GM18498 (cell line): Measurements from ENCODE around the gene NKAIN2.

Experiments used
- ATAC-seq: cut with Tn5 transposase; IDR thresholded peaks from one replicate; pipeline ENCODE4 v1.9.1; 2021; ENCODE audit warnings: mild to moderate bottlenecking, moderate library complexity; ENCODE audit not compliant: unreplicated experiment

Gene NKAIN2

DNA sequence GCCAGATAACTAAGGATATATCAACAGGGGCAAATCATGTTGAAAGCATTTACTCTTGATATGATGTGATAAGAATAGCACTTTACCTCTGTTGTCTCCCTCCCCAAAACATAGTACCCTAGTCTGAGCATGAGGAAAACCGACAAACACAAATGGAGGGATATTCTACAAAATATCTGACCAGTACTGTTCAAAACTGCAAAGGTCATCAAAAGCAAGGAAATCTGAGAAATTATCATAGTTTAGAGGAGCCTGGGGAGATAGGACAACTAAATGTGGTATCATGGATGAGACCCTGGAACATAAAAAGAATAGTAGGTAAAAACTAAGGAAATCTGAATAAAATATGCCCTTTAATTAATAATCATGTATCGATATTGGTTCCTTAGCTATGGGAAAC is 675.2 kb downstream of the NKAIN2 start:
- no peak for ATAC-seq

DNA sequence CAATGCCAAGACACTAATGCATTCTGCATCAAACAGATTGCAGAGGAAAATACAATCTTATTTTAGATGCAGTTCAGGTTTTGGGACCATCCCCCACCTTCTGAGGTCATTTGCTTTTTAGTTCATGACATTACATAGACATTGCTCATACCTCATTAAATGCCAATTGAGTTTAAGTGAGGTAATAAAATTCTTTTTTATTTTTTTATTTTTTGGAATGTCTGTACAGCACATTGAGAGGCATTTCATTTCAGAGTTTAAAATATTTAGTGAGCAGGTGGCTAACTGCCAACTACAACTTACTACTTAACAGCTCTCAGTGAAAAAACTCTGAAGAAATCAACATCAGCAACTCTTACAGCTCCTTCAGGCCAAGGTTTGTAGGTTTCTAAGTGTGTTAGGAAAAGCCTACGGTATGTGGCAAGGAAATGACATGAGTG is 676.3 kb downstream of the NKAIN2 start:
- ATAC-seq: no peak

DNA sequence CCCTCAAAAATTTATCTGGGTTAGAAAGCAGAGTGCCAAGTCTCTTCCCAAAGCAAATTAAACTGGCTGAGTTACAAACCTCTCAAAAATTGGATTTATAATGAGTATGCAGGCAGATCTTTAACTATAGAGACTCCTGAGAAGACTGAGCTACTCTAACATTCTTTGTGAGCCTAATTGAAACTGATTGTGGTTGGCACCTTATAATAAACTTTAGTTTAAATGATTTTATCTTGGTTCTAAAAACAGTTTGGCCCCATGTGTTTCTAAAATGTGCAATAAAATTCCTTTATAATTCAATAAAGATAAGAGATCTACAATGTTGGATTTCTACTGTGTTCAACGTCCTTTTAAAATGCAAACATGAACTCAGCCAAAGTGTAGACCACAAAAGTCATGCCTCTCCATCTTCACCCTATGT is 678.4 kb downstream of the NKAIN2 start:
- ATAC-seq: no peak

DNA sequence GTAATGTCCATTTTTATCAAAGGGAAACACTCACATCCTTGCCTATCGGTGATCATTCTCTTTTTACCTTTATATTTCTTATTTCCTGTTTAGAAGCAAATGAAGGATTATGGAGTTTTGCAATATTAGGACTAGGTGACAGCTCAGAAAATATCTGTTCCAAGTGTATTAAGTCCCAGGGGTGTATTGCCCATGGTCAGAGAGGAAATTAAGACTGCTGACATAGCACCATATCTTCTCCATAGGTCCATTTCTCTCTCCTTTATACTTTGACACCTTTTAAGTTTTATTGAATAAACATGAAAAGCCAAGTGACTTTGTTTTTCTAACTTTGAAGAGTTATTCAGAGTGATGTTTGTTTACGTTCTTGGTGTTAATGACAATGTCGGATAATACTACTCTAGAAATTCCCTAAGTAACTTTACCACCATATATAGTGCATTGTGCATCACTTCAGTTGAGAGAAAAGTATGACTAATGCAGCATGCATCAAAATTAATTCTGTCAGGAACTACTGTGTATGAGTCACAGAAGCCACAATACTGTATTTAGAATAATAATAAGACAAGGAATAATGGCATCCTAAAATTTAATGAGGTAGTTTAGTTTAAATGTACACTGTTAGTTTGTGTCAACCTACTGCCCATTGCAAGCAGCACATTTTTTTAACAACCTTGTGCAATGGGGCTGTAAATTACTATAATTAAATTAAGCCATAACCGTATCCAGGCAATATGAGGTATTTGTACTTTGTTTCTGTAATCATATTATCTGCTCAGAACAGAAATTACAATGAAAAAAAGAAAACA is 684.2 kb downstream of the NKAIN2 start:
- ATAC-seq: no peak

DNA sequence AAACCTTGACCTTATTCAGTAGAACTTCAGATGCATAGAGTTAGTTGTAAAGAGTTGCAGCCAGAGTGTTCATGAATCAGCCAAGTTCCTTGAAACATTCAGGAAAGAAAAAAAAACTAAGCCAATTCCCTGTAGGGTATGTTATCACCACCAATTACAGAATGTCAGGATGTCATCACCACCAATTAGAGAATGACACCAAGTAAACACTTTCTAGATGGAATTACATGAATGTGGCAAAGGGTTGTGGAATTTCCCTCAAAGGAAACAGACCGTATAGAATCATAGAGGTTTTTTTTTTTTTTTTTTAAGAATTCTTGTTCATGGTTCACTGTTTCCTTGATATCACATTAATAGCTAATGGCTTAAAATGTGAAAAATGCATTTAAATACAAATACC is 686.5 kb downstream of the NKAIN2 start:
- no peak for ATAC-seq

DNA sequence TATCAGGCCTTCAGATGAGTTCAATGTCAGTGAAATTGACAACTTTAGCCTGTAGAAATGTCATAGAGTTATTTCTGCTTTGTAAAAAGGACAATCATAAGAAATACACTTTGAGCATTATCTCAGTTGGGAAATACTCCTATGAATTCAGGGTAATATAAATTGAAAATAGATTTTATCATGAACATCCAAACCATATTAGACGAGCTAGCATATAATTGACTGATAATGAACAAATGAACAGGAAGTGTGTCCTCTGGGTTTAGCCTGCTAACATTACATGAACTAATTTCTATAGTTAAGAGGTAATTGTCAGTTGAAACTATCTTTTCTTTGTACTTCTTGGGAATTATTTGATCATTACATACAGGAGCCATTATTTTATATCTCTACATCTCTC is 689.6 kb downstream of the NKAIN2 start:
- no peak for ATAC-seq

DNA sequence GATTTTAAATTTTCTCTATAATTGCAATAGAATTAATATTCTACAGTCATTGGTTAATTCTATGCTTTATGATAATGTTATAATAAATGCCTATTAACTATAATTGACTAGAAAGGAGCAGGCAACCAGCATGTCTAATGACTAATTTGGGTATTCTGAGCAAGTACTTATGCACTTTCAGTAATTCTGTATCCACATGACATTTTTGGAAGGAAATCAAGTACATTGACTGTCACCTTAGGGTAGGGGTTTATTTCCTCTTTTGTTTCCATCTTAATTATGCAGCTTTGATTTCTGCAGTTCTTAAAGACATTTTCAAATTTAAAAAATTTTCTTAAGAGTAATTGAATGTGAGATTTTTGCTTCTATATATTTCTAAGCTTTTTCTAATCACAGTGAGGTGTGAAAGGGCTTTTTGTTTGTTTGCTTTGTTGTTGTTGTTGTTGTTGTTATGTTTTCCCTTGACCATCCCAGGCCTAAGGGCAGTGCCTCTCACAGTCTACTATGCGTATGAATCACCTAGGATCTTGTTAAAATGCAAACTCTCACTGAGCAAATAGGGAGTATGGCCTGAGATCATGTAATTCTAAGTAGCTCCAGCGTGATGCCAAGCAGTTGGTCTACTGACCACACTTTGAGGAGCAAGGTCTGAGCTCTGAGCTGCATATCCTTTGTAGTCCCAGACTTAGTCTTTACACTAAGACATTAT is 691.4 kb downstream of the NKAIN2 start:
- ATAC-seq: no peak

DNA sequence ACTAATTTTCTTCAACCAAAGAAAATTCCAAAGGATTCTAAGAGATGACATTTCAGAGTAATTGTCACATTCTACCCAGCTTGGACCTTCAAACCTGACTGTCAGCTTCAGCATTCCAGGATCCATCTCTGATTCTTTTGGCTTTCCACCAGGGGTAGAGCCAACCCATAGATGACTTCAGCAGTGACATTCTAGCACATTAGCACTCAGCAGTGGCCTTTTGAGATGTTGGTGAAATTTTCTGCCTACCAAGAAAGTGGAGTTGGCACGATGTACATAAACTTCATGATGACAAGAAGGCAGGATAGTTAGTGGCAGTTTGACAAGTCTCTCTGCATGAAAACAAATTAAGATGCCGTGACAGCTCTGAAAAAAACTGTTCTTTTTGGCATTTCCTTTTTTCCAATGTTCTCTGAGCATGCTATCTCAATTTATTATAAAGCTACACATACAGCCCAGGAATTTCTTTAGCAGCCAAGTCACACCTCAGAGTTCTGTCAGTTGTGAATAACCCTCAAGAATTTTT is 692.1 kb downstream of the NKAIN2 start:
- ATAC-seq: no peak

DNA sequence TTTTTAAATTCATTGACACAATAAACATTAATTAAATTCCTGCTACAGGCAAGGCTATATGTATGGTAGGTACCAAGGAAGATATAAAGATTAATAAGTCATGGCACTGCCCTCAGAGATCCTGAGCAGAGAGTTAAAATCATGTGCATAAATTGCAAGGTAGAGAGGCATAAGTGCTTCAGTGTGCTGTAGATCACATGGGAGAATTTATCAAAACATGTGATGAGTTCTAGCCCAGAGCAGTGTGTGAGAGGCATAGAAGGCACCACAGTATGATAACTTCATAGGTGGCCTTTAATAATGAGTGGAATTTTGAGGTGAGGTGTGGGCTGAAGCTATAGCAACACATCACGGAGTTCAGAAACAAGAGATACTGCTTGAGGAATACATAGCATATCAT is 692.7 kb downstream of the NKAIN2 start:
- no peak for ATAC-seq

DNA sequence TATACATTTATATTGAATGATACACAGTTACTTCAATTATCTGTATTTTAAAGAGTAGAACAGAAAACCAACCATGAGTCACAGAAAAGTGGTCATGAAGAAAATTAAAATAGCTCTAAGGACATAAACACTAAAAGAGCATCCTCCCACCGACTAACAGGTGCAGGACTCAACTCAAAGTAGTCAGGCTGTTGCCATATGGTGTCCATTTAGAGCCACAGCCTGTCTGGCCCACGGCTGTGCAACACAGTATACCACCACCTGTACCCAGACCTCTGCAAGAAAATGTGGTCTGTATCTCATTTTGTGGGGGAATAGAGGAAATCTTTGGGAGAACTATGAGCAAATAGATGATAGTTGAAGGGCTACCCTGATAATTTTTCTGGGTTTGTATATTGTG is 708.8 kb downstream of the NKAIN2 start:
- ATAC-seq: no peak

DNA sequence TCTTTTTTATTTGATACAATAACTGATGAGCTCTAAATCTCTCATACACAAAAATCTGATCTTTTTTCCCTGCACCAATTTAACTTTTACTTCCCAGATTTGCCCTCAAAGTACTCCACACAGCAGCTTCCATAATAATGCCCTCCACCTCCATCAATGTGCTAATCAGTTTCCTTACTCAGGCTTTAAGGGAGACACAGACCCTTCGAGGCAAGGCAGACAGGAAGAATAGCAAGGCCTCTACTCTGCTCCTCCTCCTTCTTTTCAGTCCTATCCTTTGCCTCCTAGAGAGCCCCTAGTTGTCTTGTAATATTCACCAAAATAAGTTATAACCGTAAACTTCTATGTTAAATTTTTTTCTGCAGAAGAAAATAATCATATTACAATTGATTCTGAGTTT is 713.7 kb downstream of the NKAIN2 start:
- ATAC-seq: no peak

DNA sequence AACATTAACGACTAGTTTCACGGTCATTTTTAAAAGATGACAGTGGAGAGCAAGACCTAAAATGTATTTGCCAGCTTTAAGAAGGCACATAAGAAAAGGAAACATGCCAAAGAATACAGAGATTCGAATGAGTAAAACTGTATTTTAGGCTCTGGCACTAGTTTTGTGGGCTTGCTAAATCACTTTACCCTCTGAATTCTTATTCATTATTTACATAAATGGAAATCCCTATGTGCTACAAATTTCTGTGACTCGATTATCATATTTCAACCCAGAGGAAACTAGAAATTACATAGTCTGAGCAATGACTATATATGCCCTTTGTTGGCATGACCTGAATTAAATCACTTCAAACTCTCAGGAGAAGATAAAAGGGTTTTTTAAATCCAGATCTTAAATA is 716.8 kb downstream of the NKAIN2 start:
- ATAC-seq: no peak

DNA sequence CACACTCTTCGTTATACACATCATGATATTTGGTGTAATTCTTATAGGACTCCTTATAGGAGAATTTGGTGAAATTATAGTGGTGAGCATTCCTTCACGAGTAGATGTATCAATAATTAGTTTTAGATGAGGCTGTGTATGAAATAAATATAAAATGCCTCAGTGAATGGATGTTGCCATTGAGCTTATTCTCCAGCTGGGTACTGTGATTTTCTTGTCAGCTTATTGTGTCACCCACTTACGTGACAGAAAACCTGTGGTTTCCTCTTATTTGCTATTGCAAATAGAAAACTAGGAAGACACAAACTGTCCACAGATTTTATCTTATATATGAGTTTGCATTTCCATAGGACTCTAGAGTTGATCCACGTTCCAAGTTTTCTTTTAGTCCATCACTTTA is 718.7 kb downstream of the NKAIN2 start:
- no peak for ATAC-seq

DNA sequence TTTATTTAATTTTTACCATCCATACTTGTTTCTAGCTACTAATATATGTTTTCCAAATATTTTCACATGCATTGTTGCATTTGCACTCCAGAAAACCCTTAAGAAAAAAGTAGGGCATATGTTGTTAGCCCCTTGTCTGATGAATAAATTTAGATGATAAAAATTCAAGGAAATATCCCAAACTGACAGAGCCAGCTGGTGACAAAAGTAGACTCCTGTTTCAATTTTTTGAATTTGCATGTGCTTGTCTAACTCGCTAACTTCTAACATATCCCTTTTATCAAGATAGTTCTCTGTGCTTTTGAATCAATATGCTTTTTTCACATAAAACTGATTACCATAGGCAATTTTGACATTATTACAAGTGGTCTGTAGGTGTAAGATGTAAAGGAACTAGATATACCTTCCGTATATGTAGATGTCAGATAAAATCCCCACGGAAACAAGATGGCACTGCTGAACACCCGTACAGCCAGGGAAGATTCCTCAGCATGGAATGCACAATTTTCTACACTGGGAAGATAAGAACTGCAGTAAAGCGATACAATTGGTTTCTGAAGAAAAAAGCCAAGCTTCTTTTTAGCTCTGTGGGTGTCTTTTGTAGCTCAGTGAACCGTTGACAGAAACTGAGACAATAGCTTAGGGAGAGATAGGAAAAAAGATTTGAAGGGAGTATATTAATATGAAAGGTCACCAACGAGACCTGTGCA is 721.0 kb downstream of the NKAIN2 start:
- no peak for ATAC-seq

DNA sequence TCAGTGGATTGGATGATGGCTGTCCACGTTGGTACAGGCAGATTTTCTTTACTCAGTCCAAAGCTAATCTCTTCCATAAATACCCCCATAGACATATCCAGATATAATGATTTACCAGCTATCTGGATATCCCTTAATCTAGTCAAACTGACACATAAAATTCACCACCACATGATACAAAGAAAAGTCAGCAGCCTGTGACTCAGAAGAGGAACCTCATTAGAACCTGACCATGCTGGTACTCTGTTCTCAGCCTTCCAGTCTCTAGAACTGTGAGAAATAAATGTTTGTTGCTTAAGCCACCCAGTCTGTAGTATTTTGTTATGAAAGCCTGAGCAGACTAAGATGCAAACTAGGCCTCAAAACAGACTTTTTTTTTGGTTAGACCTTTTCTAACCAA is 727.3 kb downstream of the NKAIN2 start:
- no peak for ATAC-seq

DNA sequence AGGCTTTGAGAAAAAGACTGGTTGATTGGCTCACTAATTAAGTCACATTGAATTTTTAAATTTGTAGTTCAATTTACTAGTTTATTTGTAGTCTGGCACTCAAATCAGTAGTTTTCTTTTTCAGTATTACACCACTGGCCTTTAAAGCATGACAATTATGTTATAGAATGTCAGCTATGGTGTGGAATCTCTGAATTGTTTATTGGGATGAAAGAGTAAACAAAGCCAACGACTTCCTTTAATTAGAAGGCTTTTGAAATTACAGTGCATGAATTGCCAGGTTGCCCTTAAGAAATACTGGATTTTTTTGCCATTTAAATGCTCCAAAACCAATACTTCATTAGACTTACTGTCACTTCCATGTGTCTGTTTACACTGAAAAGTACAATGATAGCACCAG is 731.6 kb downstream of the NKAIN2 start:
- ATAC-seq: no peak

DNA sequence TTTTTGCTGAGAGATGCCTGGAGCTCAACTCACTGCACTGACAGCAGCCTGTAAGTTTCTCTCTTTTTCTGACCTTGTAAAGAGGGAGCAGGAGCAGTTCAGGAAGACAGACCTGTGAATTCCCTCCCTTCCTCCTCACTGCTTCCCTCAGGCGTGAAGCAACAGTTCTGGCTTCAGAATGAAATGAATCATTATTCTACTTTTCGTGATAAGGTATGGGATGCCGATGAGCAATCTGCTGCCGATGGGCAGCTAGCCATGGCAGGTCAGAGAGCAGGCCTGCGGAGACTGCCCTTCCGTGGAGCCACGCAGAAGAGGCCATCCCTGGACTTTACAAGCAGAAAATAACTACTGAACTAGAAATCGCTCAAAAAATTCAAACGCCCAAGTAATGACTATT is 732.1 kb downstream of the NKAIN2 start:
- ATAC-seq: no peak

DNA sequence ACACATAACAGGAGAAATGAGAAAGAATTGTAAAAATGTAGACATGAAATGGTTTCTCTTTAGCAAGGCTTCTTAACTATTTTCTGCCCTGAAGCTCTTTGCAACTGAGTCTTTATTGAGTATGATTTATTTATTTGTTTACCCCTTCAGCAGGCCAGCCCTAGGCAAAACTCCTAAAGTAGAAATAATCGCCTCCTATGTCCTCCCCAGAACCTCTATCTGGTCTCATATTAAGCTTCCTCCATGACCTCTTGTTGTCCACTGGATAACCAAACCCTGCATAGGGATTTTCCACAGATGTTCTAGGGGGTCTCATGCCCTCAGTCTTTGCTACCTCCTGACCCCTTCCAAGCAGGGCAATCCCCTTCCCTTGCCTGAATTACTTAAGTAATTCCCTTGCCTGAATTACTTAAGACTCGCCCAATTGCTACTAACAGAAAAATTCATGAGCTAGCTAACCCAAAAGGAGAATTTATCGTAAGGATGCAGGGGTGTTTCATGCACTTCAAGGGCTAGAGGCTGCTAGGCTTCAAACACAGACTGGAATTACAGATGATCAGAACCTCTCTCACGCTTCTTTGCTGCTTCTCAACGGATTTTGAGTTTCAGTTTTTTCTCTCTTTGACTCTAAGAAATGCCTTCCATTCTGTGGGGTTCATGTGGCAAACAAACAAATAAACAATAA is 732.6 kb downstream of the NKAIN2 start:
- no peak for ATAC-seq

DNA sequence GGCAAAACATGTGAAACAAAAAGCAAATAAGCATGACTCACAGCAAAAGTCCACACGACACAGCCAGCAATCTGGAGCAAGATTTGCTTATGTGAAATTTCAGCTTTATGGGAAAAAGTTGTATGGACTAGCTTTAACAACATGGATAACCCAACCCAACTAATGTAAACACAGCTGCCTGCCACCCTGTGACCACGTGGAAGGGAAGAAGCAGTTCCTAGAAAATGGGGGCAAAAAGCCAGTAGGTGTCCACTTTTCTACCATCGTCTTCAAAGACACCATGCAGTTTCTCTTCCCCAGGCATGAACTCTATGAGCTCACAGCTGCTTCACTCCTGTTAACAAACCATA is 733.2 kb downstream of the NKAIN2 start:
- ATAC-seq: no peak

DNA sequence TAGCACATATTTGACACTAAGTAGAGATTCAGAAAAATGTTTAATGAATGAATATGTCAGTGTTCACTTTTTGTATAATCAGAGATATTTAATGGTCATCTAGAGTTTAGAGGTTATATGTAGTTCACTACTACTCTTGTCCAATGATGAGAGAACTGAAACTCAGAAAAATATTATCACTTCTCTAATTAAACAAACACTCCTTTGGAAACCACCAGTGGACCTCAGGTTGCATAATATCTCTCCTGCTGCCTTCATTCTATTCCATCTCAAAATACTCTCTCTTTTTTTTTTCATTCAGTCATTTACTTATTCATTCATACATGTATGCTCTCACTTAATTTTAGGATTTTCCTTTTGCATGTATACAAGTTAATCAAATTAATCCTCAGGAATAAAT is 735.4 kb downstream of the NKAIN2 start:
- no peak for ATAC-seq

DNA sequence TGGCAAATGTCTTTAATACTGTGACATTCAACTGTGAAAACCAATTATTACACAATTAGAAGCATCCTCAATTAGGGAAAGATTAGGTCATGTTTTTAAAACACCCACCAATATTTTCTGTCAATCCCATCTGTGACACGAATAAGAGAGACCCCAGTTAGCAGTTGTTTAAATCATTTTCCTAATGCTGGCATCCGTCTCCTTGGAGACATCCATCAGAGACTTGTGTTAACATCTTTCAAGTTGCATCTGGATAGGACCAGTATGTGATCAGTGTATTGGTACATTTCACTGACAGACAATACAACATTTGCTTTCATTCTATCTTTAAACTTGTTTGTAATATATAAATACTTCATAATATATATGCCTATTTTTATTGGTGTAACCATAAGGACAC is 737.9 kb downstream of the NKAIN2 start:
- no peak for ATAC-seq
